Immature natural killer cell (primary cell): Measurements from ENCODE around the gene TBL3. TPM values are rescaled to one million over a fixed set of nuclear protein-coding genes. Genes with fewer than 3 reads are reported as not detected.

Experiments used
- DNase-seq, 3 donors: peaks; one replicate each; pipeline ENCODE4 v3.0.0; 2022; ENCODE audit warnings: mixed read lengths in 1 of 3
- H3K27ac Mint-ChIP-seq, 6 donors: one replicate each; pipeline ENCODE4 v1.8.0; 2020; ENCODE audit warnings: mixed read lengths in 6 of 6, mild to moderate bottlenecking in 5 of 6, inconsistent platforms in 4 of 6, moderate library complexity in 3 of 6
- H3K27me3 Mint-ChIP-seq, 3 donors: one replicate each; pipeline ENCODE4 v1.8.0; 2020 to 2021; ENCODE audit warnings: low read depth in 3 of 3, mild to moderate bottlenecking in 3 of 3, mixed read lengths in 3 of 3, moderate library complexity in 3 of 3, inconsistent platforms in 1 of 3
- H3K36me3 Mint-ChIP-seq, 3 donors: one replicate each; pipeline ENCODE4 v1.8.0; 2020; ENCODE audit warnings: mixed read lengths in 3 of 3, inconsistent platforms in 2 of 3, mild to moderate bottlenecking in 2 of 3
- H3K4me1 Mint-ChIP-seq, 2 donors: one replicate each; pipeline ENCODE4 v1.8.0; 2020; ENCODE audit warnings: inconsistent platforms in 2 of 2, mild to moderate bottlenecking in 2 of 2, mixed read lengths in 2 of 2, moderate library complexity in 1 of 2
- H3K4me3 Mint-ChIP-seq, 5 donors: one replicate each; pipeline ENCODE4 v1.8.0; 2020; ENCODE audit warnings: mild to moderate bottlenecking in 5 of 5, mixed read lengths in 5 of 5, inconsistent platforms in 3 of 5, moderate library complexity in 3 of 5
- H3K9me3 Mint-ChIP-seq, 6 donors: one replicate each; pipeline ENCODE4 v1.8.0; 2020; ENCODE audit warnings: mild to moderate bottlenecking in 6 of 6, mixed read lengths in 6 of 6, inconsistent platforms in 4 of 6, moderate library complexity in 3 of 6
- polyA plus RNA-seq, 3 donors: library from polyadenylated mRNA; unstranded; fragments of 300-500 nt; fragmentation: Illumina TruSeq; gene quantifications; one replicate each; pipeline ENCODE4 v1.2.3, GENCODE V29; 2021

The TBL3 gene
- 10 to 100 TPM; 34.4 to 66.1 (median 59.8) TPM for polyA plus RNA-seq

DNA sequence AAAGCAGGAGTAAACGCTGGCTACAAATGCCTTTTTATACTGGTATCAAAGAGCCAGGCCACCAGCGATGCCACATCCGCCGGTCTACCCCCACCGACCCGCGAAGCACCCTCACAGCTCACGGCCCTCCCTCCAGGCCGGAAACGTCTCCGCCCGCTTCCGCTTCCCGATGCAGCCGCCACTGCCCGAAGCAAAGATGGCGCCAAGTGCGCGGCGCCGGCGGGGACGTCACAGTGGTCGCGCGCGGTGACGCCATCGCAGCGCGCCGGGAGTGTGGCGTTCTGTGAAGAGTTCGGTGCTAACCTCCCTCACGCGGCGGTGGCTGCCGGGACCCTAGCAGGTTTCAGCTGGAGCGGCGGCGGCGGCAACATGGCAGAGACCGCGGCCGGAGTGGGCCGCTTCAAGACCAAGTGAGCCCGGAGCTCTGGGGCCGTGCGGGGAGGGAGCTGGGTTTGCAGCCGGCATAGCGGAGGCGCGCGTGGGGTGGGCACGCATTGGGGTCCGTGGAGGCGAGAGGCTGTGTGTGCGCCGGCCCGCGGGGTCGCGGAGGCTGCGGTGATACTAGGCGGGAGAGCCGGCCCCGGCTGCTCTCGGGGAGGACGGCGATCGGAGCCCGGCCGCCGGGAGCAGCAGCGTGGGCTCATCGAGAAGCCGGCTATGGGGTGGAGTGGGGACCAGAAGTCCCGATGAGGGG lies at the start of gene TBL3:
Gene TBL3 (plus strand): TSS at position 258 of the 694 bp plus-strand sequence. CDS start 112 bp downstream, at position 370.
- peaks cover 0 to 8% (median 4%) of the 10 kb centered on the region in 3 donors for H3K36me3 Mint-ChIP-seq
- H3K4me1 Mint-ChIP-seq, result peaks cover 20 to 21% of the 10 kb centered on the region in 2 donors
- peaks cover 6 to 12% (median 8%) of the 10 kb centered on the region in 3 donors for H3K27me3 Mint-ChIP-seq
- peak within 1 kb of the TSS; percentile 94 to 98 (median 96) for H3K4me3 Mint-ChIP-seq
- peak; percentile 97 to 98 (median 98) for DNase-seq
- peaks cover 0 to 2% (median 0%) of the 10 kb centered on the region in 6 donors for H3K9me3 Mint-ChIP-seq
- peak within 1 kb of the TSS; percentile 94 to 100 (median 98) for H3K27ac Mint-ChIP-seq

DNA sequence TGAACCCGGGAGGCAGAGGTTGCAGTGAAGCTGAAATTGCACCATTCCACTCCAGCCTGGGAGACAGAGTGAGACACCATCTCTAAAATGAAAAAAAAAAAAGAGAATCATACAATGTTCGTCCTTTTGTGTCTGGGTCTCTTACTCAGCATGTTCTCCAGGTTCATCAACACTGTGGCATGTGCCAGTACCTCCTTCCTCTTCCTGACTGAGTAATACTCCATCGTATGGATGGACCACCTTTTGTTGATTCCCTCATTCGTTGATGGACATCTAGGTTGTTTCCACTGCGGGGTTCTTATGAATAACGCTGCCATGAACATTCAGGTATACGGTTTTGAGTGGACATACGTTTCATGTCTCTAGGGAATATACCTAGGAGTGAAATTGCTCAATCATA lies 49.5 kb upstream of the TBL3 start:
- Mint-ChIP-seq H3K27me3 (peaks cover 9 to 18% (median 11%) of the 10 kb centered on the region in 3 donors), H3K4me3 (no peak overlapping the region), H3K36me3 (no peaks in the 10 kb centered on the region), H3K9me3 (peaks cover 0 to 4% (median 0%) of the 10 kb centered on the region in 6 donors), H3K27ac (no peak overlapping the region), H3K4me1 (no peaks in the 10 kb centered on the region)
- no peak for DNase-seq

DNA sequence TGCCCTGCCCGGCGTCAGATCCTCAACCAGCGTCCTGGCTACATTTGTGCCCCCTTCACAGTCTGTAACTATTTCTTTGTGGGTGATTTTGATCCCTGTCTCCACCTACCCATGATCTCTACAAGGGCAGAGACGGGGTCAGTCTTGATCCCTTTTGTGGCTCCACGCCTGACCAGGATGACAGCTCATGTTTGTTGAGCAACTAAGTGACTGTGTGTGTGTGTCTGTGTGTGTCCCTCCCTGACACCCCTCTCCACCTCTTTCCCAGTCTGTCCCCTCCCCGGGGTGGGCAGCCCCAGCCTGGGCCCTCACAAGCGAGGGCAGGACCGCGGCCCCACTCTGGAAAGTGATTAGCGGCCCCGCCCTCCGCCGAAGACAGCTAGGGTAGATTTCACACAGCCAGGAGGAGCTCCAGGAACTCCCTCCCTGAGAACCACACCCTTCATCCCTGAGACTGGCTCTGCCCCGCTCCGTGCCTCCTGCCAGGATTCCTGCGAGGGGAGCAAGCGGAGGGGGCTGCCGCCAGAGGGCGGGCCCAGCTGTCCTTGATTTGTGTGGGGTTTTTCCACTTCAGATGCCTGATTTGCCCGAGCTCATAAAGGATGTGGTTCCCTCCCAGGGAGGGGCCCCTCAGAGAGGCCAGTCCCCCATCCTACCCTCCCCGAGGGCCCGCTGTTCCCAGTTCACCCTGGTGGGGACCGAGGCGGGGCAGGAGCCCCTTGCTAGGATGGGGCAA lies 48.4 kb upstream of the TBL3 start:
- H3K4me1 Mint-ChIP-seq, result no peaks in the 10 kb centered on the region
- DNase-seq, result no peak
- peaks cover 0 to 4% (median 0%) of the 10 kb centered on the region in 6 donors for H3K9me3 Mint-ChIP-seq
- H3K27me3 Mint-ChIP-seq, result peaks cover 9 to 18% (median 11%) of the 10 kb centered on the region in 3 donors
- no peak overlapping the region for H3K27ac Mint-ChIP-seq
- H3K4me3 Mint-ChIP-seq, result no peak overlapping the region
- H3K36me3 Mint-ChIP-seq, result no peaks in the 10 kb centered on the region

DNA sequence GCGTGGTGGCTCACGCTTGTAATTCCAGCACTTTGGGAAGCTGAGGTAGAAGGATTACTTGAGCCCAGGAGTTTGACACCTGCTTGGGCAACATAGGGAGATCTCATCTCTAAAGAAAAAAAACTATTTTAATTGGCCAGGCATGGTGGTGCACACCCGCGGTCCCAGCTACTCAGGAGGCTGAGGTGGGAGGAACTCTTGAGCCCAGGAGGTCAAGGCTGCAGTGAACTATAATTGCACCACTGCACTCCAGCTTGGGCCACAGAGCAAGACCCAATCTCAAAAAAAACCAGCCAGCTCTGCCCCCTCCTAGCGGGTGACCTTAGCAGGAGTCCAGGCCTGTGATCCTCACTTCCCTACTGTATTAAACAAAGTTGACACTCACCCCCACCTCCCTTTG lies 47.8 kb upstream of the TBL3 start:
- Mint-ChIP-seq H3K9me3 (peaks cover 0 to 4% (median 0%) of the 10 kb centered on the region in 6 donors), H3K4me1 (peaks cover 2 to 3% of the 10 kb centered on the region in 2 donors), H3K36me3 (no peaks in the 10 kb centered on the region), H3K27ac (no peak overlapping the region), H3K27me3 (peaks cover 6 to 18% (median 10%) of the 10 kb centered on the region in 3 donors), H3K4me3 (no peak overlapping the region)
- DNase-seq, result no peak

DNA sequence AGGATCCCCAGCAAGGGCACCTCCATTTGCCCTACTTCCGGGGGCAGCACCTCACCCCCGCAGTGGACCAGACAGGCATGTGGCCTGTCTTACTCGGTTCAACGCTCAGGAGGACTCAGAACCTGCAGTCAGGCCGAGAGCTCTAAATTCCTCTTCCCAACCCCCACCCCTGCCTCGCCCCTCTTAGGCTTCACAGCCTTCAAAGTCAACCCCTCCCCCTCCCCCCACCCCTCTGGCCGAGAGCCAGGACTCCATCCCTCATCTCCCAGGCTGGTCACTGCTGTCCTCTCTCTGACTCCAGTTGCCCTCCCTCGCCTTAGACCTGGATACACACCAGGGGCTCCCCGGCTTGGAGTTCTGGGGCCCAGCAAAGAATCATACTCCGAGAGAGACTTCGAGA lies 45.6 kb upstream of the TBL3 start:
- H3K36me3 Mint-ChIP-seq, result no peaks in the 10 kb centered on the region
- H3K4me1 Mint-ChIP-seq, result peaks cover 3 to 6% of the 10 kb centered on the region in 2 donors
- no peak overlapping the region for H3K27ac Mint-ChIP-seq
- H3K9me3 Mint-ChIP-seq, result peaks cover 0 to 2% (median 0%) of the 10 kb centered on the region in 6 donors
- no peak overlapping the region for H3K4me3 Mint-ChIP-seq
- DNase-seq, result no peak
- H3K27me3 Mint-ChIP-seq, result peaks cover 3 to 14% (median 7%) of the 10 kb centered on the region in 3 donors

DNA sequence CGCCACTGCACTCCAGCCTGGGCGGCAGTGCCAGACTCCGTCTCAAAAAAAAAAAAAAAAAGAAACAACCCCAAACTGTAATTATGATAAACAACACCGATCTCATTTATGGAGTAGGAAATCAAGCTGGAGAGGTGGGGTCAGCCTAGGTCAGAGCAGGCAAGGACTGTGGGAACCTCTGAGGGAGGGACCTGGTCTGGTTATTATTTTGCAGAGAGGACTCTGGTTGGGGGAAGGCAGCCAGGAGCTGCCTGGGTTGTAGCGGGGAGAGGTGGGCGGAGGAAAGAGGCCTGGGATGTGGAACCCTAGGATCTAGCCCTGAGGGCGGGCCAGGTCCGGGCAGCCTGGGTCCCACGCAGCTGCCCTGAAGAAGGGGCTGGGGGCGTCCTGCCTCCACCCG lies 42.7 kb upstream of the TBL3 start:
- H3K36me3 Mint-ChIP-seq, result no peaks in the 10 kb centered on the region
- peaks cover 3 to 6% of the 10 kb centered on the region in 2 donors for H3K4me1 Mint-ChIP-seq
- no peaks in the 10 kb centered on the region for H3K9me3 Mint-ChIP-seq
- peak overlapping the region; percentile 67 to 82 (median 80) for H3K4me3 Mint-ChIP-seq
- peaks cover 1 to 6% (median 3%) of the 10 kb centered on the region in 3 donors for H3K27me3 Mint-ChIP-seq
- DNase-seq, result peak in 1 of 3 donors; percentile 11
- peak overlapping the region in 4 of 6 donors; percentile 28 to 72 (median 52) for H3K27ac Mint-ChIP-seq

DNA sequence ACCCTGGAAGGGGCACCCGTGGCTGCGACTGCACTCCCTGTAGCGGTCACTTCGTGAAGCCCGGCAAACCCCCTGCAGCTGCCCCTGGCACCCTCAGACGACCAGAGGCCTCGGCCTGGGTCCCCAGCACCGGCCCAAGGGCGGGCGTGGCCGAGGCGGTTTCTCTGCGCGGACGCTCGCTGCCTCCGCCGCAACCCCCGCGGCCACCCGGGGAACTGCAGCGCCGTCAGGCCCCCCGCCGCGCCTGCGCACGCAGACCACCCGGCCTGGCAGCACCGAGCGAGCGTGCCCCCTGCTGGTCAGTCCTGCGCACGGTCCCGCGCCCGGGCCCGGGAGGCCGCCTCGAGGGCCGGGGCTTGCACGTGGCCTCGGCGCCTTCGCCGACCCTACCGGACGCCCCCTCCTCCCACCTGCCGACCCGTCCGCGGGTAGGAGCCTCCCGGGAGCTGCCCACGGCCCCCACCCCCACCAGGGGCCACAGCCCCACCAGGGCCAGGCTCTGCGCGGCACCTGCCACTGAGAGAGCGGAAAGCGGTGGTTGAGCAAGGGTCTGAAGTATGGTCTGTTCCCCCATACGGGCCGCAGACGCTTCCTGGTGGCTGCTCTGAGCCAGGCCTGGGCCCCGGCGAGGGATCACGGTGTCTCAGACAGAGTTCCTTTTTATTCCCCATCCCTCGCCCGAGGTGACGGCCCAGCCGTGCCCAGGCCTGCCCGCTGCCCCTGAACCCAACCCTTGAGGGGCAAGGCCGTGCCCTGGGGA lies 42.1 kb upstream of the TBL3 start:
- Mint-ChIP-seq H3K4me3 (peak overlapping the region in 2 of 5 donors; percentile 24 to 41), H3K27ac (no peak overlapping the region), H3K36me3 (no peaks in the 10 kb centered on the region), H3K4me1 (peaks cover 3 to 6% of the 10 kb centered on the region in 2 donors), H3K9me3 (no peaks in the 10 kb centered on the region), H3K27me3 (peaks cover 1 to 5% (median 2%) of the 10 kb centered on the region in 3 donors)
- DNase-seq, result peak; percentile 92 to 93 (median 93)

DNA sequence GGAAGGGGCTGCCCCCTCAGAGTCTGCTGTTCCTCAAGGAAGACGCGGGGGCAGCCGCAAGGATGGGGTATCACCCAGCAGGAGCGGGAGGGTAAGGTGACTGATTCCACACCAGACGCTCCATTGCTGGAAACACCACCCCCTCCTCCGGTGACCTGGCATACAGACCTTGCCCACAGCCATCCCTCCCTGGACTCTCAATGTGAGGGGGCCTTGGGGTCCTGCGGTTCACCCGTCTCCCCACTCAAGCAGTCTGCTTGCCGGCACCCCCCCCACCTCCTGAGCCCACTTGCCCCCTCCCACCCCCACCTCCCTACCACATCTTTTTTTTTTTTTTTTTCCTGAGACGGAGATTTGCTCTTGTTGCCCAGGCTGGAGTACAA lies 41.5 kb upstream of the TBL3 start:
- no peaks in the 10 kb centered on the region for H3K36me3 Mint-ChIP-seq
- H3K27ac Mint-ChIP-seq, result no peak overlapping the region
- DNase-seq, result no peak
- no peaks in the 10 kb centered on the region for H3K9me3 Mint-ChIP-seq
- peak overlapping the region in 2 of 5 donors; percentile 33 to 53 for H3K4me3 Mint-ChIP-seq
- peaks cover 1 to 2% (median 2%) of the 10 kb centered on the region in 3 donors for H3K27me3 Mint-ChIP-seq
- peaks cover 3 to 6% of the 10 kb centered on the region in 2 donors for H3K4me1 Mint-ChIP-seq

DNA sequence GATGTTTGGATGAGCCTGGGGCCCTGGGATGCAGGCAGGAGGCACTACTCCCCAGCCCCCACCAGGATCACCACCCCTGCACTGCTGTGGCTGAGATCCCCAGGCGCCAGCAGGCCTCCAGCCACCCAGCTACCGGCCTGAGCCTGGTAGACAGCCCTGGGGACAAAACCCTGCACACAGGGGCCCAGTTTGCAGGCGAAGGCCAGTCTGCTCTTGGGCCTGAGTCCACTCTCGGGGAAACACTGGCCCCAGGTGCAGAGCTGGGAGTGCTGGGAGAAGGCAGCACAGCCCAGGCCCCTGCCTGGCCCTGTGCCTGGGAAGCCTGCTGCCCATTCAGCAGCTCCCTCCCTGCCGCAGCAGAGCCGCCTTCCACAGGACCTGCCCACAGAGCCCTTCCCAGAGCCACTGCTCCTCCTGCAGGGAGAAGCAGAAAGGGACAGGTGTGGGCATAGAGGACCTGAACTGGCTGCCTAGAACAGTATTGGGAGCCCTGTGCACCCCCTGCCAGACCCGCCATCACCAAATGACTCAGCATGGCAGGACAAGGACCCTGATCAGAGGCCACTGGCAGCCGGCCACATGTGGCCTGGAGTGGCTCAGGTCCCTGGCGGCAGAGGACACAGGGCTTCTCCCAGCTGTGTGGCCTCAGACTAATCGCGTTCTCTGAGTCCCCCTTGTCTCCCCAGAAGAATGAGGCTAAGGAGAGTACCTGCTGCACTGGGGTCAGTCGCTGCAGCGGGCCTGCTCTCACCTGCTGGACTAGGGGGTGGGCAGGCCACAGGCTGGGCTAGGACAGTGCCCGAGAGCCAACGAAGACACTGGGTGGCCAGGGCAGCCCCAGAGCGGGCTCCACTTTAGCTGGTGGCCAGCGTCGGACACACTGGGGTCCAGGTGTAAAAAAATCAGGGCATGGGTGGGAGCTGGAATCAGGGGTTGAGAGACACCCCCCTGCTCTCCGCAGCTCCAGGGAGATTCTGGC lies 39.5 kb upstream of the TBL3 start:
- H3K9me3 Mint-ChIP-seq, result no peaks in the 10 kb centered on the region
- no peaks in the 10 kb centered on the region for H3K36me3 Mint-ChIP-seq
- H3K27ac Mint-ChIP-seq, result no peak overlapping the region
- no peak overlapping the region for H3K4me3 Mint-ChIP-seq
- no peak for DNase-seq
- peaks cover 3 to 6% of the 10 kb centered on the region in 2 donors for H3K4me1 Mint-ChIP-seq
- peaks cover 0 to 2% (median 2%) of the 10 kb centered on the region in 3 donors for H3K27me3 Mint-ChIP-seq

DNA sequence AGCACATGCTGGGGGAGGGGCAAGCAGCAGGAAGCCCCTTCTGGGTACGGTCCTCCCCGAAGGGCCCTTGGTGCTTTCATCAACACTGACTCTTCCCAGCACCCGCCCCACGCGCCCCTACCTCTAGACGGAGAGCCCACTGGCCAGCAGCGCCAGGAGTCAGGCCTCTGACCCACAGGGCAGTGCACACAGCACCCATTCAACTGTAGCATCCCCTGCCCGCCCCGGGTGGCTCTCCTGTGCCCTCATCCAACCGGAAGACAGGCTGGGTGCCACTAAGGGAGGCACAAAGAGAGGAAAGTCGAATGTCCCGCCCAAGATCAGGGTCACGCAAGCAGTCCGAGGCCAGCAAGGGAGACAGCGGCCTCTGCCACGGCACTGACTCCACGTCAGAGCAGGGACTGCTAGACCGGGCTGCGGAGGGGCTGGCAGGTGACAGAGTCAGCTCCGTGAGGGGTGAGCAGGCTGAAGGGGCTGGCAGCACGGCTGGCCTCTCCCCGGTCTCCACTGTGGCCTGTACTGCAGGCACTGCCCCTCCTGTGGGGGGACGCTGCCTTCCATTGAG lies 38.7 kb upstream of the TBL3 start:
- Mint-ChIP-seq H3K9me3 (no peaks in the 10 kb centered on the region), H3K4me3 (no peak overlapping the region), H3K27me3 (peaks cover 0 to 2% (median 2%) of the 10 kb centered on the region in 3 donors), H3K4me1 (peaks cover 3 to 6% of the 10 kb centered on the region in 2 donors), H3K36me3 (peaks cover 0 to 3% (median 2%) of the 10 kb centered on the region in 3 donors), H3K27ac (no peak overlapping the region)
- DNase-seq, result no peak

DNA sequence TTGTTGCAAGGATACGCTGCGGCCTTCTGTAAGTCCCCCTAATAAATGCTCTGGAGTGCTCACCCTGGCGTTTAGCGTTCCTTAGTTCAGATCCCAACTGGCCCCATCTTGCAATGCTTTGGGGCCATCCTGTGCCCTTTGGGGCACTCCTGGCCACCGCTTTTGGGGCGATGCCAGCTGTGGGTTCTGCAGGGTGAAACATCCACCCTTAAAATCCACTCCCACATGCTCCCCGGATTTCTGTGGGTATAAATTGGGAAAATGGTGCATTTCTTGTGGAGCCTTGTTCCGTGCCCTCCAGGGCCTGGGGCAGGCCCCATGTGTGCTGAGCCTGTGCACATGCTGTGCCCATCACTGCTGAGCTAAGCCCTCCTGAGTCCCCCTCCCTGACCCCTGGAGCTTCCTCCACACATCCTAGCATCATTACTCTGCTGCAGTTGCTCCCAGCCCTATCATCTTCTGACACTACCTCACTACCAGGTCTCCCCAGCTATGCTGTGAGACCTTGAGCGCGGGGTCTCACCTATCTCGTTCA lies 34.8 kb upstream of the TBL3 start:
- Mint-ChIP-seq H3K4me3 (no peak overlapping the region), H3K4me1 (peaks cover 4 to 7% of the 10 kb centered on the region in 2 donors), H3K36me3 (peaks cover 0 to 11% (median 3%) of the 10 kb centered on the region in 3 donors), H3K27me3 (no peaks in the 10 kb centered on the region), H3K9me3 (no peaks in the 10 kb centered on the region), H3K27ac (no peak overlapping the region)
- DNase-seq, result no peak

DNA sequence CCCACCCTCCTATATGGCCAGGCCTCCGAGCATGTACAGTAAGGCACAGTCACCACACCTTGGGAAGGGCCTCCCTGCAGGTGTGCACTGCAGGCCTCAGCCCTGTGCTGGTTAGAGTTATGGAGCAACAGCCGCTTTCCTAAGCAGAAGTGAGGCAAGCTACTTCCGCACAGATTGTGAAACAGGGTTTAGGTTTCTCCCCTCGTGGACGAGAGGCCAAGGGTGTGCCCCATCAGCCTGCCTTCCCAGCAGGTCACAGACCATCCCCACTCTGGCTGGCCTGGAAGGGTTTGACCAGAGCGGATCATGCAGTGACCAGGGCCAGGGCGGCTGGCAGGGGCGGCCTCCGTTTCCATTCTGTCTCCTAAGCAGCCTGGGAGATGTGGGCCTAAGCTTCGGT lies 33.5 kb upstream of the TBL3 start:
- Mint-ChIP-seq H3K9me3 (no peaks in the 10 kb centered on the region), H3K36me3 (peaks cover 0 to 11% (median 3%) of the 10 kb centered on the region in 3 donors), H3K4me3 (no peak overlapping the region), H3K4me1 (peaks cover 10 to 14% of the 10 kb centered on the region in 2 donors), H3K27ac (no peak overlapping the region), H3K27me3 (peaks cover 0 to 4% (median 0%) of the 10 kb centered on the region in 3 donors)
- no peak for DNase-seq
